ENCODE data around the gene TAS1R1. TPM values are rescaled to one million over a fixed set of nuclear protein-coding genes. Genes with fewer than 3 reads are reported as not detected.
"Not testable (repeated sequence)": the region's sequence is repeated elsewhere in the genome, so short reads cannot be mapped to it uniquely, and the experiment has no call there.

Gene TAS1R1
- total RNA-seq, 1 donor from 2014 or later = not detected

- FAIRE-seq = no peak
- DNase-seq (ENCODE audit: low spot score in 2 of 2) = no peak
Observed at GRCh38 chr1:6587261-6588005, 32.3 kb downstream of the TAS1R1 start.

GRCh38 chr1:6588128-6588892 lies 33.2 kb downstream of the TAS1R1 start:
- DNase-seq (ENCODE audit: low spot score in 2 of 2) (no peak), FAIRE-seq (no peak)

GRCh38 chr1:6588893-6589520 lies 33.9 kb downstream of the TAS1R1 start:
- no peak for FAIRE-seq
- DNase-seq (ENCODE audit: low spot score in 2 of 2) = no peak

GRCh38 chr1:6590046-6590445 lies 34.9 kb downstream of the TAS1R1 start:
- DNase-seq (ENCODE audit: low spot score in 2 of 2) (no peak), FAIRE-seq (no peak)

- FAIRE-seq (no peak), DNase-seq (ENCODE audit: low spot score in 2 of 2) (no peak)
Observed at GRCh38 chr1:6591222-6591621, 36.1 kb downstream of the TAS1R1 start.

- no peak for DNase-seq (ENCODE audit: low spot score in 2 of 2)
- no peak for FAIRE-seq
Observed at GRCh38 chr1:6591644-6592043, 36.5 kb downstream of the TAS1R1 start.

- DNase-seq (ENCODE audit: low spot score in 2 of 2) (no peak), FAIRE-seq (no peak)
Observed at GRCh38 chr1:6592441-6592840, 37.3 kb downstream of the TAS1R1 start.

- DNase-seq (ENCODE audit: low spot score in 2 of 2) (no peak), FAIRE-seq (no peak)
Observed at GRCh38 chr1:6592865-6593593, 37.9 kb downstream of the TAS1R1 start.

- FAIRE-seq (no peak), DNase-seq (ENCODE audit: low spot score in 2 of 2) (no peak)
Observed at GRCh38 chr1:6593810-6594209, 38.7 kb downstream of the TAS1R1 start.

- FAIRE-seq (no peak), DNase-seq (ENCODE audit: low spot score in 2 of 2) (no peak)
Observed at GRCh38 chr1:6594977-6595740, 40.1 kb downstream of the TAS1R1 start.

GRCh38 chr1:6596351-6596750 lies 41.2 kb downstream of the TAS1R1 start:
- FAIRE-seq (no peak), DNase-seq (ENCODE audit: low spot score in 2 of 2) (no peak)

- DNase-seq (ENCODE audit: low spot score in 2 of 2) (no peak), FAIRE-seq (no peak)
Observed at GRCh38 chr1:6596886-6597776, 42.0 kb downstream of the TAS1R1 start.

GRCh38 chr1:6597777-6598131 lies 42.6 kb downstream of the TAS1R1 start:
- FAIRE-seq = no peak
- DNase-seq (ENCODE audit: low spot score in 2 of 2) = no peak

- DNase-seq (ENCODE audit: low spot score in 2 of 2) (no peak), FAIRE-seq (no peak)
Observed at GRCh38 chr1:6599141-6599975, 44.3 kb downstream of the TAS1R1 start.

GRCh38 chr1:6599991-6600390 lies 44.9 kb downstream of the TAS1R1 start:
- FAIRE-seq; DNase-seq (ENCODE audit: low spot score in 2 of 2): not testable (repeated sequence)

GRCh38 chr1:6600410-6601048 lies 45.4 kb downstream of the TAS1R1 start:
- no peak for DNase-seq (ENCODE audit: low spot score in 2 of 2)
- no peak for FAIRE-seq

GRCh38 chr1:6601049-6601922 lies 46.2 kb downstream of the TAS1R1 start:
- FAIRE-seq = no peak
- DNase-seq (ENCODE audit: low spot score in 2 of 2) = peak; percentile 76 to 82
